GM18505 (cell line): Measurements from ENCODE around the gene GZMM.

Experiments used
- ATAC-seq: cut with Tn5 transposase; IDR thresholded peaks from one replicate; pipeline ENCODE4 v1.9.1; 2021; ENCODE audit not compliant: unreplicated experiment
- POLR2A ChIP-seq: IDR thresholded peaks from 4 replicates; pipeline ENCODE4 v1.6.1; 2011; ENCODE audit warnings: borderline replicate concordance; ENCODE audit not compliant: insufficient read depth, insufficient read length; ENCODE audit errors: extremely low read depth

The GZMM gene

DNA sequence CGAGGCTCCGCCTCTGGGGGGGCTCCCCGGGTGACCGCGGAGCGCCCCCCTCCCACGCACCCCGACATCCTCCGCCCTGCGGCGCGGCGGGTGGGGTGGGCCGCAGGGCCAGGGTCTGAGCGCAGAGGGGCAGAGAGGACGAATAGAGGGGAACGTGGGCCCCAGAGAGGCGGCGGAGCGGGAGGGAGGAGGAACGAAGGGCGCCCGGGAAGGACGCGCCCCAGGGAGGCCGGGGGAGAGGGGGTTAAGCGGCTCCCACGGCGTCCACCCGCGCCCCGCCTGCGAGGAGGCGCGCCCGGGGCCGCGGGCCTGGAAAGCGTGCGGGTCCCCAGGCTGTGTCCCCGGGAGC is 46.9 kb downstream of the GZMM start:
- TF ChIP-seq POLR2A: no peak
- no peak for ATAC-seq

GRCh38 chr19:591099-591958 is 47.5 kb downstream of the GZMM start:
- no peak for TF ChIP-seq POLR2A
- no peak for ATAC-seq

GRCh38 chr19:592101-592500 is 48.2 kb downstream of the GZMM start:
- no peak for ATAC-seq
- TF ChIP-seq POLR2A: no peak

GRCh38 chr19:593055-593454 is 49.2 kb downstream of the GZMM start:
- TF ChIP-seq POLR2A: no peak
- no peak for ATAC-seq

DNA sequence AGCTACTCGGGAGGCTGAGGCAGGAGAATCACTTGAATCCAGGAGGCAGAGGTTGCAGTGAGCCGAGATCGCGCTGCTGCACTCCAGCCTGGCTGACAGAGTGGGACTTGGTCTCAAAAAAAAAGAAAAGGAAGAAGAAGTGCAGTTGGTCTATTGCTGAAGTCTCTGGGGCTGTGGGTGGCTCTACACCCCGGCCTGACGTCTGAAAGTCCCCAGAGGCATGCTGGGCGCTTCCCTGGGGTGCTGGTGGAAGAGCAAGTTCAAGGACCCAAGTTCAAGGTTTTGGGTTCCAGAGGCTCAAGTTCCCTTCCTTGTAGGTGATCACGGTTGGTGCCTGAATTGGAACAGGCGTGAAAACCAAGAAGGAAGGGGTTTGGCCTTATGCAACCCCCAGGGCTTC is 49.7 kb downstream of the GZMM start:
- ATAC-seq: no peak
- no peak for TF ChIP-seq POLR2A

GRCh38 chr19:594265-594870 is 50.5 kb downstream of the GZMM start:
- TF ChIP-seq POLR2A: no peak
- no peak for ATAC-seq

DNA sequence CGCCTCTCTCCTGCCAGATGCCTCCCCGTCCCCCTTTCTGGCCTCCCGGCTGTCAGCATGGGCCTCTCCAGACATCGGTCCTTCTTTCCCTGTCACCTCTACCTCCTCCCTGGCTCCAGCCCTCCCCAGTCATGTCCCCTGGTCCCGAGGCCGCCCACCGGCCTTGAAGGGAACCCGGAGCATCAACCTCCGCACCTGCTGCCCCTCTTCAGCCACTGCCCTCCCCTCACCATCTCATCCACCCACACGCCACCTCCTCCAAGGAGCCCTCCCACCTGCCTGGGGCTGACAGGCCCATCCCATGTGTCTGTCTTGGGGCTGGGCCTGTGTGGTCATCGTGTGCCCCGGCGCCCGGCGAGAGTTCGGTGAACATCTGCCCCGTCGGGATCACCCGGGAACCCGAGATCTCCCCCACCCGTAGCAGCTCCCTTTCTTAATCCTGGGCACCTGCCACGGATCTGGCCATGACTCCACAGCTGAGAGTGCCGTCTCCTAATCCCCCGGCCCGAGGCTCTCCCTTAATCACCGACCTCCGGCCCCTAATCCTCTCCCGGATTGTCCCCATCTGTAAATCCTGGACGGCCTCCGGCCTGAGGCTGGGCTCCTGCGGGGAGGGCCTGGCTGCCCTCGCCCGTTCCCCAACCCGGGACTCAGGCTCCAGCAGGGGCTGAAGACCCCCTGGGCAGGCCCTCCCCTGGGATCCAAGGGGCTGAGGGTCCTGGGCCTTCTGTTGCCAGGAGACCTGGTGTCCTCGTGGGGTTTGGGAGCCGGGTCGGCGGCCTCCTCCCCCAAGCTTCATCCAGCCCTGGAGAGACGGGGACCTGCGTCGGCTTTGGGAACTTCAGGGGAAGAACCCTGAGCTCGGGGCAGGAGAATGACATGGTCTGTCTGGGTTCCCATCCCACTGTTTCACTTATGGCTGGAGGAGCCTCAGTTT is 51.7 kb downstream of the GZMM start:
- no peak for TF ChIP-seq POLR2A
- no peak for ATAC-seq

GRCh38 chr19:596263-596655 is 52.4 kb downstream of the GZMM start:
- no peak for ATAC-seq
- TF ChIP-seq POLR2A: no peak

GRCh38 chr19:597406-598315 is 53.8 kb downstream of the GZMM start:
- no peak for ATAC-seq
- no peak for TF ChIP-seq POLR2A
